NCI-H345 (cell line): ENCODE measurements around the gene MICAL3.

Source experiments
- DNase-seq: peaks from one replicate; lab custom pipeline; 2025; lab: John Stamatoyannopoulos, UW

Gene MICAL3

GRCh38 chr22:17792299-17792698 is 232.1 kb downstream of the MICAL3 start:
- DNase-seq = no peak

GRCh38 chr22:17791196-17791595 is 233.2 kb downstream of the MICAL3 start:
- no peak for DNase-seq

DNA sequence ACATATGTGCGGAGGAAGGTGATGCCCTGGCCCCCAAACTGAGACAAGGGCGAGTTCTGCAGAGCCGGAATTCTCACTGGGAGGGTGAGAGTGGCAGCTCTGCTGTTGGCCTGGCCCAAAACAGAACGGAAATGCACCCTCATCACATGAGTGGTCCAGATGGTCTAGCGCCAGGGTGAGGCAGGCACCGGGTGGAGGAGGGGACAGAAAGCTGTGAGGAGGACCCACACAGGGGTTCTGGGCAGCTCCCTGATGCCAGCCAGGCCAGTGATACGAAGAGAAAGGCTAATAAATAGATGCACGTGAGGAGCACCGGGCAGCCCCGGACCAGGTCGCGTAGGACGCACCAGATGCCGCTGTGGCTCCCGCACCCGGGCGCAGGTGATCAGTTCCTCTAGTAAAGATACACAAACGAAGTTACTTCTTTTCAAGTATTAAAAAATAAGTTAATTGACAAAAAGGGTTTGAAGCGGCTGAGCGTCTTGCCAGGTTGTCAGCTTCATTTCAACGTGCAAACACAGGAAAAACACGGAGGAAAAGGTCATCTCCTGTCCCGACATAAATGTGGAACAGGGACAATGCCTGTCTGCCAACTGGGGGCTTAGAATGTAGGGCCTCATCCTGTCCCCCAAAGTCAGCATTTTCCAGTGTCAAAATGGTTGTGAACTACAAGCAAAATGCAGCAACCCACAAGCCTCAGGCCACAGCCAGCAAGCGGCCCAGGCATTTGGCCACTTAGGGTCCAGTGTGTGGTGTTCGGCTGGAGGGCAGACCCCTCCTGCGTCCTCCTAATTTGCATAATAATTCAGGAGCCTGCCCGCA is 234.8 kb downstream of the MICAL3 start:
- DNase-seq = no peak

DNA sequence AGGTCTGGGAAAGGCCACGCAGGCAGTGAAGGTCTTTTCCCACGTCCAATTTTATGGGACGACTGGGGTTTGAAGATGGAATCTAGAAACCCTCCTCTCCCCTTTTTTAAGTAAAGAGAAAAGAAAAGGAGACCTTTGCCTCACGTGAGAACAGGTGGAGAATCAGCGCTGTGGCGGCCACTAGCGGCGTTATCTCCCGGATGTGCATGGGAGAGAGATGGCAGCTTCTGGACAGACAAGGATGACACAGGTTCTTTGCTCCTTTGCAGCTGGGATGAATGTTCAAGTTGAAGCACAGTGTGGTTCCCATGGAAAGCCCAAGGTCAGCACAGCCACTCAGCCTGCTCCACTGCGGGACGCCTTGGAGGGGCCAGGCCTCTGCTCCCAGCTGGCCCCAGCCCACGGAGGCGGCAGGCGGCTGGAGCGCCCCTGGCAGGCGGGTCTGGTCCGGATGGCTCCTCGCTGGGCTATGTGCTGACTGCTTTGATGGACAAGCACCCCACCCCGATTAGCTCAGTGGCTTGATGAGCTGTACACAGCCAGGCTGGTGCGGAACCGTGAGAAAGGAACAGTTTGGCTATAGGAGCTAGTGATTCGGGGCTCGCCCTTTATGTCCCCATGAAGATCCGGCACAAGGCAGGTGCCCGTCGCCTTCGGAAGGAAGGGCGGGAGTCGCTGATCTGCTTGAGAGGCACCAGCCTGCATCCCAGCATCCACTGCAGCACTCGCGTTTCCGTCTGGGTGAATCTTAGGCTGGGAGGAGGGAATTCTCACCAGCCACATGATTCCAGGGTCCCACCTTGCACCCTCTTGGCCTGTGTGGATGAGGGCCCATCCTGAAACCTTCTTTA is 235.6 kb downstream of the MICAL3 start:
- no peak for DNase-seq

- DNase-seq = no peak
These were observed 236.5 kb downstream of the MICAL3 start for GRCh38 chr22:17787716-17788330.

DNA sequence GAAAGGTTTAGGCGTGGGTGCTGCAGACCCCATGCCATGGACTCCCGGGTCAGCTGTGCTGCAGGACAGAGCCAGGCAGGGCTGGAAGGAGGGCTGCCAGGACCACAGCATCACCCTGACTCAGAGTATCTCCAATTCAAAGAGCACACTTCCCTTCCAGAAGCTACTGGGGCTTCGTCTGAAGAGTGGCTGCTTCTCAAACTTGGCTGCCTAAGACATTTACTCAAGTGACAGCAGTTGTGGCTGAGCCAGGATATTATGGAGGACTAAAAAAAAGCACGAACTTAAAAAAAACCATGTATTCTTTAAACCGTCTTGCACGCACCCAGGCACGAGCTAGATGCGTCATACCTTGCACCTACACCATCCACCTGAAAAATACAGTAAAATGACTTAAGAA is 237.1 kb downstream of the MICAL3 start:
- no peak for DNase-seq

DNA sequence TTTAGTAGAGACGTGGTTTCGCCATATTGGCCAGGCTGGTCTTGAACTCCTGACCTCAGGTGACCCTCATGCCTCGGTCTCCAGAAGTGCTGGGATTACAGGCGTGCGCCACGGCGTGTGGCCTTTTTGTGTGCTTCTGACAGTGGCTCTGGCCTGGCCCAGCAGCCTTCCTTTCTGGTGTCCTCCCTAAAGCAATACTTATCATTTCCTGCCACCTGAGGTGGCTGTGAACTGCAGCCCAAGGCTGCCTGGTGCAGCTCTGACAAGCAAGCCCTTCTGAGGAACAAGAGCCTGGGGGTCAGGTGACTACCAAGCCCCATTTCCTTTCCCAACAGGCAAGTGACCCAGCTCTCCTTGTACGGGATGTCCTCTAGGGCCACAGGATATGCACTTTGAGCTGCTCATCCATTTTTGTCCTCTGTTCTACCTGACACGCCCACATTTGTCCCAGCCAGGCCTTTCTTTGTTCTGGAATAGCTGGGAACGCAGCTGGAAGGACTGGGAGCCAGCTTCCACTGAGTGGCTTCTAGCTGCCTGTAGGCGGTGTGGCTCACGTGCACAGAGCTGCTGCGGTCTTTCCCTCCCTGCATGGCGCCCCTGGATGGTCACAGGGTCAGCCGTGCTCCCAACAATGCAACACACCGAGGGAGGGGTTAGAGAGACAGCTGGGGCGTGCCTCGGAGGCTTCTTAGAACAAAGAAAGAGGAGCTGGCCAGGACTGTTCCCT is 237.8 kb downstream of the MICAL3 start:
- DNase-seq = peak; percentile 71

DNA sequence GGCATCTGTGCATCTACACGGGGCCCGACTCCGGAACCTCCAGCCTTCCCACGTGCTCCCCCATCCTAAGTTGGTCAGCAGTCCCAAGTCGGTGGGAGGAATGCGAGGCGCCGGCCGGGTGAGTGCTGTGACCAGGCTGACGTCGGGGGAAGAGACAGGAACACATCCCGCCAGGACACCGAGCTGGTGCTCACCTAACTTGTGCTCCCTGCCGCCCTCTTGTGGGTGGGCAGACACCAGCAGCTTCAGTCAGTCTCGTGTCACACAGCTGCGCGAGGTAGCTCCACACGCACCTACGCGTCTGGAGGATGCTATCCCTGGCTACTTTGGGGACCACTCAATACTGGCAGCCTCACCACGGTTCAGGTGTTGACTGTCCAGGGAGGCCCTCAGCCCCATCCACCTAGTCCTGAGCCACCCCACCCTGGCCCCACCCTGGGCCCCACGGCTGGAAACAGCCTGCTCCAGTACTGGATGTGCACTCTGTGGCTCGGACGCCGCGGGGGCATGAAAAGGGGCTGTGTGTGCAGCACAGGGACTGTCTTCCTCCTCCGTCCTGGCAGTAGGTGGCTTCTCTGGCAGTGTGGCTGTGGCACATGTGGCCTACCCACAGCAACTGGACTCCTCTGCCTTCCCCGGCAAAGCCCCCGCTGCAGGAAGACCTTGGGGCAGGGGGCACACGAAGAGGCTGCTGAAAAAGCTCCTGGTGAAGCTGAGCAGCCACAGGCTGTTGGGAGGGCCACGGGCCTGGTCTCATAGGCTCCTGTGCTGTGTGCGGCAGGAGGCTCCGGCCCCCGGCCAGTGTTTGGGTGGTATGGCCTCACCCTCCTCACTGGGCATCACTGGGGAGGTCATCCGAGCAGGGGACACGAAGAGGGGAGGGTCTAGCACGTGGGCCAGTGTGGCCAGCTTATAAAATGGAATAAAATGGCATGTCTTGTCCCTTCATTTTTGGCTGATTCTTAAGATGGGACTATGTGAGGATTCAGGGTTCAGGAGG is 238.9 kb downstream of the MICAL3 start:
- DNase-seq = peak; percentile 1

- no peak for DNase-seq
These were observed 239.6 kb downstream of the MICAL3 start for GRCh38 chr22:17784776-17785175.

DNA sequence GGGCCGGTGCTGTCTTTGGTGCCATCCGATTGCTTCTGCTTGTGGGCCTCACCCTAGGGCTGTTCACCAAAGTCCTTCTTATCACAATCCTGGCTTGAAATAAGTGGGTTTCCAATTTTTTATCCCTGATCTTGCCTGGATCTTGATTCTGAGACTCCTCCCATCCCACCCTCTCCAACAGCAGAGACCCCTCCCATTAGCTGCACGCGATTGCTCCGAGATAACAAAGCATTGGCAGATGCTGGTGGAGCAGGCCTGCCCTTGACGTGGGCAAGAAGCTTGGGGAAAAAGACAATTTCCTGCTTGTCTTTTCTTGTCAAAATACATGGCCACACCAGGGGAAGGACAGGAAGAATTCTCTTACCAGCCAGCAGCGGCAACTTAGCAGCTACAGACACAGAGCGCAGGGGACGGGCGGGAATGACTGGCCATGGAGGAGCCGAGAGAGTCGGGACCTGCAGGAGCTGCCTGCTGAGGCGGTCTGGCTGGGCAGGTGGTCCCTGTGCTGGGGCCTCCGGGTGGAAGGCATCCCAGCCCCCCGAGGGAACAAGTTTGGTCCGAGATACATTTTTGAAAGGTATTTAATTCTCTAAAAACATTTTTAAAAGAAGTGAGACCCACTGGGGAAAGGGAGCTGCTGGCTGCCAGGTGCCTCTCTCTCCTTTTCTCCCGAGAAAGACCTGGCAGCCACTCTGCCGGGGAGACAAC is 240.4 kb downstream of the MICAL3 start:
- no peak for DNase-seq

DNA sequence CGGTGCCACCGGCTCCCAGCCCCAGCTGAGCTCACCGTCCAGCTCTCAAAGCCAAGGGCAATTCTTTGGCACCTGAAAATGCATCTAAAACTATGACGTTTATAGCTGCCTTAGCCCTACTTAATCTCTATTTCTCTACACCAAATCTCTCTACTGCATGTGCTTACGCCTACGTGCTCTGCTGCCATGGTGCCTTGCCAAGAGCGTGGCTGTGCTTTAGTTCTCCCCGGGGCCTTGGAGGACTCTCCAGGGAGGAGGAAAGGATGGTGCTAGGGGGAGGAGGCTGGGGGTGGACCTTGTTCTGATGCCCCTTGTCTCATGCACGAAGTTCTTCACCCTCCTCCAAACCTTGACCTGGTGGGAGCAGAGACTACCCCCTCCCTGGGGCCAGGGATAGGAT is 241.0 kb downstream of the MICAL3 start:
- no peak for DNase-seq

DNA sequence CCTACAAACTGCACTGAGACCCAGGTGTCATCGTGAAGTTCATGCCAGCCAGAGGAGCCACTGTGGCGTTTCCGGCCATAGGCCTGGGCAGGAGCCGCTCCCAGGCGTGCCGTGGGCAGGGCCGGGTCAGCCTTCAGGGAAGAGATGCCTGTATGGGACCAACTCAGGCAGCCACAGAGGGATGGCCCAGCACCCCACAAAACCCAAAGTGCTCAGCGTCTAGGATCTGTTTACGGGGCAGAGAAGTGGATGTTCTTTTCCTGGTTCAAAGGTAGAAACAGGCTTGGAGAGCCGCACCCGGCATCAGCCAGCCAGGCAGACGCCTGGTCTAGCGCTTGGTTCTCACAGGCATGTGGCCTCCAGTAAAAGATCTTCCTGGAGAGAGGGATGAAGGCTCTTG is 241.7 kb downstream of the MICAL3 start:
- no peak for DNase-seq

- no peak for DNase-seq
These were observed 242.2 kb downstream of the MICAL3 start for GRCh38 chr22:17782158-17782557.

GRCh38 chr22:17781319-17782031 is 242.9 kb downstream of the MICAL3 start:
- DNase-seq = peak; percentile 46

- no peak for DNase-seq
These were observed 243.5 kb downstream of the MICAL3 start for GRCh38 chr22:17780741-17781318.

DNA sequence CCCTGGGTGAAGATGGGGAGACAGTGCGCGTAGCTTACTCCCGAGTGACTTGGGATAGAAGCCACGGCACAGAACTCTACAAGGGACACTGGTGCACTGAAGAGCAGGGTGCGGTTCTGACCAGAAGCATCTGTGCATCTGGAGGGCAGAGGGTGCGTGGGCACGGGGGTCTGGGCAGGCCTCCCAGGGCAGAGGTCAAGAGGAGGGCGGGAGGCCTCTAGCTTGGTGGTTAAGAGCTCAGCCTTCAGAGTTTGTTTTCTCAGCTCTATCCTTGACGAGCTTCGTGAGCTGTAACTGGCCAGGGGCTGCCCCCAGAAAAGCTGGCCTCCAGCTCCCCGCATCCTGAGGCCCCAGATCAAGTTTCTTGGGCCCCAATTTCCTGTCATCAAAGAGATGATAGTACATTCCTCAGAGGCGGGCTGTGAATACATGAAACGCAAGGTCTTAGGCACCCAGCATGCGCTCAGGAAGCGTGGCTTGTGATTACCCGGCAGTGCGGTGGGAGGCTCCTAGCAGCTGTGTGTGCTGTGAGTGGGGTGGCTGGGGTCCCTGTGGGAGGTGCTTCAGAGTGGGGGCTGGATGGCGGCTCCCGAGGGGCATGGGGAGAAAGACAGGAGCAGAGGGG is 244.1 kb downstream of the MICAL3 start:
- no peak for DNase-seq

GRCh38 chr22:17779286-17780115 is 244.9 kb downstream of the MICAL3 start:
- peak; percentile 37 for DNase-seq
